Measurements from ENCODE around the gene ZBTB7B.

The ZBTB7B gene

DNA sequence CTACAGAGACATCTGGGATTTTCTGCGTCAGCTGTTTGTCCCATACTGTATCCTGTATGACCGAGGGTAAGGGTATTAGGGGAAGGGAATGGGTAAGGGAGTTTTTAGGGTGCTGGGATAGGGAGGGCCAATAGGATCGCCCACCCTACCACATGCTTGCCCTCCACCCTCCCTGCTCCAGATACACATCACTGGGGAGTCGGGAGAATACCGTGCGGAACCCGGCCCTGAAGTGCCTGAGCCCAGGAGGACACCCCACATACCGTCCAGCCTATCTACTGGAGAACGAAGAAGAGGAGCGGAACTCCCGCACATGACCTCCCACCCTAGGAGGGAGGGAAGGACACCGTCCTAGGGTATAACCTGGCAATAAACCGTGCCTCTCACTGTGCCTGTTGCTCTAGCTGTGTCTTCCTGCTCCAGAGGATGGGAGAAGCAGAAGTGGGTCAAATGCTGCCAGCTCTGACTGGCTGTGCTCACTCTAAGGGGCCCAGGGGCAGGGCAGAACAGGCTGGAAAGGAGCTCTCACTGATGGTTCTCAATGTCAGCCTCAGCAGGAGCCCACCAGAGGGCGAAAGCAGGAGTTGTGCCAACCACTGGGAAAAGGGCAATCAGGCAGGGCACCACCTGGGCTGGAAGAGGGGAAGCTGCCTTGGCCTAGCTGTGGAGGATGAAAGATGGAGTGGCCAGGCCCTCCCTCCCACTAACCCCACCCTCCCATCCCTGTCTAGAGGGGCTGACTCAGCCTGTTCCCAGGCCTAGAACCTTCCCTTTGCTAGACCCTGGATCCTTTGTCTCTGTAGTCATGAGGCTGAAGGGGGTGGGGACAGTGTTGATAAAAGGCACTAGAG lies 9.7 kb upstream of the ZBTB7B start (continued):
- no peak for TF ChIP-seq TSHZ1 (tag by site-specific recombination; IDR thresholded peaks at IDR 0.05; ENCODE audit: borderline replicate concordance)
- no peak for TF ChIP-seq TCF7L2 (IDR thresholded peaks at IDR 0.05; ENCODE audit: borderline replicate concordance, low read depth, low read length)
- no peak for TF ChIP-seq ZNF24 (tag by site-specific recombination; IDR thresholded peaks at IDR 0.05)
- no peak for TF ChIP-seq TRIM28 (IDR thresholded peaks at IDR 0.05; ENCODE audit: borderline replicate concordance, low read length)
- no peak for TF ChIP-seq ZNF266 (tag by site-specific recombination; IDR thresholded peaks at IDR 0.05; ENCODE audit: low read depth)
- 0 out of 2 replicates have a peak, but pooled peaks have one; percentile 32 for TF ChIP-seq FEZF1 (tag by site-specific recombination; IDR thresholded peaks at IDR 0.05)
- TF ChIP-seq ZNF140 (tag by site-specific recombination; IDR thresholded peaks at IDR 0.05), result no peak
- TF ChIP-seq KLF1 (tag by site-specific recombination; IDR thresholded peaks at IDR 0.05), result peak; percentile 46; the same call in 1 of the 2 replicates
- no peak for TF ChIP-seq ZNF560 (tag by site-specific recombination; IDR thresholded peaks at IDR 0.05; ENCODE audit: borderline replicate concordance)
- peak; percentile 94 for TF ChIP-seq ZIC2 (tag by site-specific recombination; IDR thresholded peaks at IDR 0.05)
- TF ChIP-seq, protein P1, sequence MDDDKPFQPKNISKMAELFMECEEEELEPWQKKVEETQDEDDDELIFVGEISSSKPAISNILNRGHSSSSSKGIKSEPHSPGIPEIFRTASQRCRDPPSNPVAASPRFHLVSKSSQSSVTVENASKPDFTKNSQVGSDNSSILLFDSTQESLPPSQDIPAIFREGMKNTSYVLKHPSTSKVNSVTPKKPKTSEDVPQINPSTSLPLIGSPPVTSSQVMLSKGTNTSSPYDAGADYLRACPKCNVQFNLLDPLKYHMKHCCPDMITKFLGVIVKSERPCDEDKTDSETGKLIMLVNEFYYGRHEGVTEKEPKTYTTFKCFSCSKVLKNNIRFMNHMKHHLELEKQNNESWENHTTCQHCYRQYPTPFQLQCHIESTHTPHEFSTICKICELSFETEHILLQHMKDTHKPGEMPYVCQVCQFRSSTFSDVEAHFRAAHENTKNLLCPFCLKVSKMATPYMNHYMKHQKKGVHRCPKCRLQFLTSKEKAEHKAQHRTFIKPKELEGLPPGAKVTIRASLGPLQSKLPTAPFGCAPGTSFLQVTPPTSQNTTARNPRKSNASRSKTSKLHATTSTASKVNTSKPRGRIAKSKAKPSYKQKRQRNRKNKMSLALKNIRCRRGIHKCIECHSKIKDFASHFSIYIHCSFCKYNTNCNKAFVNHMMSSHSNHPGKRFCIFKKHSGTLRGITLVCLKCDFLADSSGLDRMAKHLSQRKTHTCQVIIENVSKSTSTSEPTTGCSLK (tag by site-specific recombination; IDR thresholded peaks at IDR 0.05), result no peak
- TF ChIP-seq SCRT2 (tag by site-specific recombination; IDR thresholded peaks at IDR 0.05), result peak; percentile 76
- TF ChIP-seq KLF10 (tag by site-specific recombination; IDR thresholded peaks at IDR 0.05), result no peak
- TF ChIP-seq ZBTB48 (tag by site-specific recombination; IDR thresholded peaks at IDR 0.05), result no peak
- peak; percentile 50 for TF ChIP-seq ZBTB8A (tag by site-specific recombination; IDR thresholded peaks at IDR 0.05)
- no peak for TF ChIP-seq ZNF416 (tag by site-specific recombination; IDR thresholded peaks at IDR 0.05)
- TF ChIP-seq, protein P2, sequence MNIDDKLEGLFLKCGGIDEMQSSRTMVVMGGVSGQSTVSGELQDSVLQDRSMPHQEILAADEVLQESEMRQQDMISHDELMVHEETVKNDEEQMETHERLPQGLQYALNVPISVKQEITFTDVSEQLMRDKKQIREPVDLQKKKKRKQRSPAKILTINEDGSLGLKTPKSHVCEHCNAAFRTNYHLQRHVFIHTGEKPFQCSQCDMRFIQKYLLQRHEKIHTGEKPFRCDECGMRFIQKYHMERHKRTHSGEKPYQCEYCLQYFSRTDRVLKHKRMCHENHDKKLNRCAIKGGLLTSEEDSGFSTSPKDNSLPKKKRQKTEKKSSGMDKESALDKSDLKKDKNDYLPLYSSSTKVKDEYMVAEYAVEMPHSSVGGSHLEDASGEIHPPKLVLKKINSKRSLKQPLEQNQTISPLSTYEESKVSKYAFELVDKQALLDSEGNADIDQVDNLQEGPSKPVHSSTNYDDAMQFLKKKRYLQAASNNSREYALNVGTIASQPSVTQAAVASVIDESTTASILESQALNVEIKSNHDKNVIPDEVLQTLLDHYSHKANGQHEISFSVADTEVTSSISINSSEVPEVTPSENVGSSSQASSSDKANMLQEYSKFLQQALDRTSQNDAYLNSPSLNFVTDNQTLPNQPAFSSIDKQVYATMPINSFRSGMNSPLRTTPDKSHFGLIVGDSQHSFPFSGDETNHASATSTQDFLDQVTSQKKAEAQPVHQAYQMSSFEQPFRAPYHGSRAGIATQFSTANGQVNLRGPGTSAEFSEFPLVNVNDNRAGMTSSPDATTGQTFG (tag by site-specific recombination; IDR thresholded peaks at IDR 0.05; ENCODE audit: borderline replicate concordance), result no peak
- TF ChIP-seq GFI1B (tag by site-specific recombination; IDR thresholded peaks at IDR 0.05), result no peak
- TF ChIP-seq, protein P3, sequence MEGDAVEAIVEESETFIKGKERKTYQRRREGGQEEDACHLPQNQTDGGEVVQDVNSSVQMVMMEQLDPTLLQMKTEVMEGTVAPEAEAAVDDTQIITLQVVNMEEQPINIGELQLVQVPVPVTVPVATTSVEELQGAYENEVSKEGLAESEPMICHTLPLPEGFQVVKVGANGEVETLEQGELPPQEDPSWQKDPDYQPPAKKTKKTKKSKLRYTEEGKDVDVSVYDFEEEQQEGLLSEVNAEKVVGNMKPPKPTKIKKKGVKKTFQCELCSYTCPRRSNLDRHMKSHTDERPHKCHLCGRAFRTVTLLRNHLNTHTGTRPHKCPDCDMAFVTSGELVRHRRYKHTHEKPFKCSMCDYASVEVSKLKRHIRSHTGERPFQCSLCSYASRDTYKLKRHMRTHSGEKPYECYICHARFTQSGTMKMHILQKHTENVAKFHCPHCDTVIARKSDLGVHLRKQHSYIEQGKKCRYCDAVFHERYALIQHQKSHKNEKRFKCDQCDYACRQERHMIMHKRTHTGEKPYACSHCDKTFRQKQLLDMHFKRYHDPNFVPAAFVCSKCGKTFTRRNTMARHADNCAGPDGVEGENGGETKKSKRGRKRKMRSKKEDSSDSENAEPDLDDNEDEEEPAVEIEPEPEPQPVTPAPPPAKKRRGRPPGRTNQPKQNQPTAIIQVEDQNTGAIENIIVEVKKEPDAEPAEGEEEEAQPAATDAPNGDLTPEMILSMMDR (tag by site-specific recombination; IDR thresholded peaks at IDR 0.05), result peak; percentile 71
- TF ChIP-seq ZNF221 (tag by site-specific recombination; IDR thresholded peaks at IDR 0.05; ENCODE audit: borderline replicate concordance), result no peak
- TF ChIP-seq, protein P4, sequence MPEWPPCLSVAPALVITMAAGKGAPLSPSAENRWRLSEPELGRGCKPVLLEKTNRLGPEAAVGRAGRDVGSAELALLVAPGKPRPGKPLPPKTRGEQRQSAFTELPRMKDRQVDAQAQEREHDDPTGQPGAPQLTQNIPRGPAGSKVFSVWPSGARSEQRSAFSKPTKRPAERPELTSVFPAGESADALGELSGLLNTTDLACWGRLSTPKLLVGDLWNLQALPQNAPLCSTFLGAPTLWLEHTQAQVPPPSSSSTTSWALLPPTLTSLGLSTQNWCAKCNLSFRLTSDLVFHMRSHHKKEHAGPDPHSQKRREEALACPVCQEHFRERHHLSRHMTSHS (tag by site-specific recombination; IDR thresholded peaks at IDR 0.05), result no peak
- no peak for TF ChIP-seq INSM2 (tag by site-specific recombination; IDR thresholded peaks at IDR 0.05)
- TF ChIP-seq ZNF366 (tag by site-specific recombination; conservative IDR thresholded peaks at IDR 0.05), result no peak
- no peak for TF ChIP-seq ZNF324 (tag by site-specific recombination; IDR thresholded peaks at IDR 0.05)
- peak; percentile 57 for TF ChIP-seq SP7 (tag by site-specific recombination; IDR thresholded peaks at IDR 0.05)
- TF ChIP-seq ZNF629 (tag by site-specific recombination; IDR thresholded peaks at IDR 0.05), result no peak
- TF ChIP-seq ZNF600 (tag by site-specific recombination; IDR thresholded peaks at IDR 0.05), result peak; percentile 81
- no peak for TF ChIP-seq GLI2 (tag by site-specific recombination; IDR thresholded peaks at IDR 0.05; ENCODE audit: borderline replicate concordance, low read depth)

Measured in HEK293 (cell line).